Activated CD8-positive, alpha-beta memory T cell treated with anti-CD3 and anti-CD28 coated beads for 1 hour (primary cell): ENCODE data around the gene RPL3.
A peak's percentile ranks its signal among the peaks of the same experiment; 100 is the strongest.

Experiments
- DNase-seq, 2 donors: peaks; one replicate each; pipeline ENCODE4 v3.0.0-alpha.2; 2020; ENCODE audit warnings: low read depth in 1 of 2; ENCODE audit errors: extremely low read depth in 1 of 2

Gene RPL3

DNA sequence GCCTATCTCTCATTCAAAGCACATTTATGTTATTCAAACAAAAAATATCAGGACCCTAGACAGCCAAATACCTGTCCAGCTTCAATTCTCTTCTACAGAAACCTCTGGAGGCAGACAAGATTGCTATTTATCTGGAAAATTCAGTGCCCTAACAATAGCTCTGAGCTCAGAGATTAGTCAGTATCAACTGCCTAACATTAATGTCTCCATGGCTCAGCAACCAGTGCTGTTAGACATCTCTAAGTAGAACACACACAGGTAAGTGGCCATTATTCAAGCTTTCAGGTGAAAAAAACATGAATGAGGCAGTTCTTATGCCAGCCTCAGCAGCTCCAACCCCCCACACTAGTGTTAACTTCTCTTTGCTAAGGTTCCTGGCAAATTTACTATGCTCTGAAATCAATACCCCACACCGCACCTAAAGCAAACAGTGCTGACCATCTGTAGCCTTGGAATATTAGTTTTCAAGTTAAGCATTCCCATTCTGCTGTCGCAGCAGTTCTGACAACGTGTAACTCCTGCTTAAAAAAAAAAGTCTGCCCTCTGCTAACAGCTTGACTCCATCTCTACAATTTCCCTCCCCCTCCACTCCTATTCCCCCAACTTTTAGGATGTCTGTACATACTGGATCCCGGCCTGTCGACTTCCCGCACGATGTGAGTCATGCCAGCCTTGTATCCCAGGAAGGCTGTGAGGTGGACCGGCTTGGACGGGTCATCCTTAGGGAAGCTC is 1.5 kb downstream of the RPL3 start:
- DNase-seq = no peak

DNA sequence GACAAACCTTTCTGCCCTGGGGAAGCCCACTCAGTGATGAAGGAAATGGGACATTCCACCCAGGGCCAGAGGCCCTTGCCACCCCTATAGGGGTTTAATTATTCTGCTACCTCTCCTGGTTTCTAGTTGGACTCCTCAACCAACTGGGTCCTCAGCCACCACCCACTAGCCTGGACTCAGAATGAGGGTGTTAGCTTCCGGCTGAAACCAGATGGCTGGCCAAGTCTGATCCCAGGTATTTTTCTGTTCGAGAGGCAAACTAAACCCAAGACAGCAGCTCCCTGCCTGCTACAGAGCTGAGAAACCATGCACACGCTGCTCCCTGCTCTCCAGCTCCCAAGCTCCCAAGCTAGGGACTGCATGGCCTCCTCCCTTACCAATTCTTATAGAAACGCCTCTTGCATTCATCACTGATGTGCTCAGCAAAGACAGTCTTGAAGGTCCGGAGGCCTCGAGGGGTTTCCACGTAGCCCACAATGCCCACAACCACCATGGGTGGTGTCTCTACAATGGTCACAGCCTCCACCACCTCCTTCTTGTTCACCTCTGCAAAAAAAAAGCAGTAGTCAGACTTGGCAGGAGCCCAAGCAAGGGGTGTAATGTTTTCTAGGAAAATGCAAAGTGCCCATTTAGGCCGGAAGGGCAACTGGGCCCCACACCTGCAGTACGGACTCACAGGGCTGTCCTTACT is 2.2 kb downstream of the RPL3 start:
- no peak for DNase-seq

- DNase-seq = peak; percentile 55 to 61
These were observed 2.9 kb downstream of the RPL3 start for GRCh38 chr22:39316440-39317083.

- no peak for DNase-seq
These were observed 4.0 kb downstream of the RPL3 start for GRCh38 chr22:39315389-39315788.

GRCh38 chr22:39314251-39314971 is 5.0 kb downstream of the RPL3 start:
- no peak for DNase-seq

GRCh38 chr22:39313258-39314001 is 6.0 kb downstream of the RPL3 start:
- DNase-seq = no peak

DNA sequence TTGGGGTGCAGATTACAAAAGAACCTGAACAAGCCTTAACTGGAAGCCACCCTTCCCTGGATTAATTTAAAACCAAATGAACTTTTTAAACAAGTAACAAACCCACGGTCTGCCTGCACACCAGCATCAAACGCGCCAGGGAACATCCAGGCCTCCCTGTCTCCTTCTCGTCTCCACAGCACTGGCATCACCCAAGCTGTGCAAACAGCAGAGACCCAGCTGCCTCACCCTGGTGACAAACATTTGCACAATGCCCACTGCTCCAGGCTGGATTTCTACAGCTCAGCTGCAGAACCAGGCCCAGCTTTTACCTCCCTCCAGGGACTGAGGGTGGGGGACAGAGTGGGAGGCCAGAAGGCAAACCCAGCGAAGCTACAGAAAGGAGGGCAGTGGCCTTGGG is 7.0 kb downstream of the RPL3 start:
- no peak for DNase-seq

GRCh38 chr22:39311592-39312400 is 7.6 kb downstream of the RPL3 start:
- no peak for DNase-seq

GRCh38 chr22:39309881-39310714 is 9.3 kb downstream of the RPL3 start:
- no peak for DNase-seq

DNA sequence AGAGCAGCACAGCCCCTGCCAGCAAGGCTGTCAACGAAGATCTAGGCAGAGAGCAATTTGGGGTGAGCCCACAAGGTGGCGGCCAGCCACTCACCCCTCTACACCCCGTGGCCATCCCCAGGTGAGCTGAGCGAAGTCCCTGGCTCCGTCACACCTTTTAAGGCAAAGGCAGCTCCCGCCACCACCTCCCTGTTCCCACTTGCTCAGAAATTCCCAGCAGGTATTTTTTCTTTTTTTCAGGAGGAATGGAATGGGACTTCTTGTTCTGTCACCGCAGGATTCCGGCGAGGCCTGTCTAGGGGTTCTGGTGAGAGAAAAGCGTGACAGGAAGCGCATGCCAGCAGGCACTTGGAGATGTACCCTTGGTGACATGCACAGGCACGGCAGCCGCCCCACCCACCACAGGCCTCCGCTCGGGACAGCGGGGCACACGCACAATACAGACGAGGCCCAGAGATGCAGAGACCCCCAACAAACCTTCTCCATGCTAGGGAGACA is 10.0 kb downstream of the RPL3 start:
- no peak for DNase-seq

DNA sequence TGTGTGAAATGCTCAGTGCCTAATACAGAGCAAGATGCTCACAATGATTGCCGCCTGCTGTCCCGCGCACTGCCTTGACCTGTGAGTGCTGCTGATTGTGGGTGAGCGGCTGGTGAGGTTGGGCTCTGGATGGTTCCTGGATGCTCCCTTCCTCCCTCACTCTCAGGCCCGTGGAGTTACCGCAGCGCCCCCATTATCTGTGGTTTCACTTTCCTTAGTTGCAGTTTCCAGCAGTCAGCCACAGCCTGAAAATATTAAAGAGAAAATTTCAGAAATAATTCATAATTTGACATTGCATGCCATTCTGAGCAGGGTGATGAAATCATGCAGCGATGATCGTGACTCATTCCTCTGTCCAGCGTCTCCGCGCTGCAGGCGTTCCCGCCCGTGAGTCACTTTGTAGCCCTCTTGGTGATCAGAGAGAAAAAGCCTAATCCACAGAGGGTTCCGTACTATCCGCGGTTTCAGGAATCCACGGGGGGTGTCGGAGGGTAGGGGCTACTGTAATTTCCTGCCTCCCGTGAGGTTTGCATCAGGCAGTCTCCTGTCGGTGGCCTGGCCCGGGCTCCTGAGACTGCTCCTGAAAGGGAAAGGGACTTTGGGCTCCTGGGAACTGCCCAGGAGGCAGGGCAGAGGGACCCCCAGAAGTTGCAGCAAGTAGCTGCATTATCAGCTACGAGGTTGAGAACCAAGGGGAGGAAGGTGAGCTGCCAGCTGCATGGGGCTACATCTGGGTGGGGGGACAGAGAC is 10.6 kb downstream of the RPL3 start:
- DNase-seq = no peak

GRCh38 chr22:39306456-39307361 is 12.7 kb downstream of the RPL3 start:
- DNase-seq = peak; percentile 21 to 24

DNA sequence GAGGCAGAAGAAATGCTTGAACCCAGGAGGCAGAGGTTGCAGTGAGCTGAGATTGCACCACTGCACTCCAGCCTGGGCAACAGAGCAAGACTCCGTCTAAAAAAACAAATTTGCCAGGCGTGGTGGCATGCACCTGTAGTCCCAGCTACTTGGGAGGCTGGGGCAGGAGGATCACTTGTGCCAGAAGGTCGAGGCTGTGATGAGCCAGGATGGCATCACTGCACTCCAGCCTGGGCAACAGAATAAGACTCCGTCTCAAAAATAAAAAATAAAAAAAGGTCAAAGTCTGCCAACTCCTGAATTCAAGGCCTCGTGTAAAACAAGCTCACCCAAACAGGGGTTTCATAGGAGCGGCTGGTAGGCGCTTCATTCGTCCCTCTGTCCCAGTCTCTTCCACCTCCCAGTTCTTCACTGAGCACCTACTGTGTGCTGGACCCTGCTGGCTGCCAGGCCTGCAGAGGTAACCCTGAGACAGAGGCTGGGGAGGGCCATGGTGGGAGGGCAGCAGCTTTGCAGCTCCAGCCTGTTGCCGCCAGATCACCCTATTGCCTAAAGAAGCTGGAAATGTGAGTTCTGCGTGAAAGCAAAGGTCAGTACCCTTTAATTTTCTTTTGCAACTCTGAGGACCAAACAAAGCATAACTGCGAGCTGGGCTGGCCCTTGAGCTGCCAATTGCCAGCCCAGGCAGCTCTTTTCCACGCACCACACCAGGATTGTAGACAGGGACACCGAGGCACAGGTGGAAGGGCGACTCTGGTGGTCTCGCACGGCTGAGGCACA is 15.3 kb downstream of the RPL3 start:
- DNase-seq = no peak

- DNase-seq = no peak
These were observed 16.1 kb downstream of the RPL3 start for GRCh38 chr22:39303358-39303757.

- DNase-seq = no peak
These were observed 16.9 kb downstream of the RPL3 start for GRCh38 chr22:39302431-39302960.

DNA sequence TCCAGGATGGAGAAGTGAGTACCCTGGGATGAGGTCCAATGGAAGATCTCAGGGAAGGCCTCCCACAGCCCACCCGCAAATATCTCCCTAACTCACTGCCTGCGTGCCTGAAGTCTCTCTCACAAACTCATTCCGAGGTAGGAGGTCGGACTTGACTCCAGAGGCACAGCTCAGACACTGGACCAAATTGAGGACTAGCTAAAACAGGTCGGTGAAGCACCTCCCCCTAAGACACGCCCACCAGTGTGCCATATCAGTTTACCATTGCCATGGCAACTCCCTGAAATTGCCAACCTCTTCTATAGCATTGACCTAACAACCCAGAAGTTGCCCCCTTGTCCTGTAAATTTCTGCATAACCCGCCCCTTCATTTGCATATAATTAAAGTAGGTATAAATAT is 17.5 kb downstream of the RPL3 start:
- no peak for DNase-seq
